ENCODE data around the gene LRRN2. TPM values are rescaled to one million over a fixed set of nuclear protein-coding genes. Genes with fewer than 3 reads are reported as not detected.

Gene LRRN2
- total and polyA plus RNA-seq, 9 of the 15 experiments (the other 6 are each of a cell fraction or from before 2014, with no cell fraction given): 0.05 TPM; not detected in 8

GRCh38 chr1:204645251-204645650, 40.3 kb downstream of the LRRN2 start:
- H3K27ac ChIP-seq (ENCODE audit: extremely low read depth, low read depth, low read length): no peak overlapping the region
- in situ Hi-C loops (cut with MboI): no loop called here
- H3K4me1 ChIP-seq (replicated peaks in 1 of 2; ENCODE audit: control insufficient read depth in 2 of 2, insufficient read depth in 2 of 2, low read length in 2 of 2): peaks cover 0 to 5% of the 10 kb centered on the region in 2 experiments; a peak in 3 of 5 replicates
- FAIRE-seq: no peak
- peaks cover 19 to 33% of the 10 kb centered on the region in 2 experiments; a peak in 4 of 5 replicates for H3K27me3 ChIP-seq (ENCODE audit: control insufficient read depth in 2 of 2, insufficient read depth in 2 of 2, low read length in 2 of 2)
- ChIA-PET CTCF (ENCODE audit: low intra/inter-chr PET ratio) (no interaction called here), POLR2A (interaction anchor here (1.0 to 2.2 kb wide), 2 partner anchors 8 to 29 kb away, joined by 3 to 10 read pairs; no protein-coding TSS in a partner anchor)
- no peak overlapping the region for H3K9ac ChIP-seq (ENCODE audit: insufficient read depth in 1 of 2, low read depth in 2 of 2, low read length in 2 of 2)
- 0 out of 2 replicates have a peak, but pooled peaks cover 2% of the 10 kb centered on the region for H4K20me1 ChIP-seq (replicated peaks; ENCODE audit: control insufficient read depth, insufficient read depth, low read length)
- H3K36me3 ChIP-seq (ENCODE audit: control insufficient read depth, insufficient read depth, low read length): no peaks in the 10 kb centered on the region
- H3K9me1 ChIP-seq (ENCODE audit: control insufficient read depth, insufficient read depth, low read length): peaks cover 5% of the 10 kb centered on the region
- no peaks in the 10 kb centered on the region for H3K9me3 ChIP-seq (replicated peaks; ENCODE audit: control insufficient read depth, insufficient read depth, low read depth, low read length)
- intact Hi-C loops (cut with micrococcal nuclease): no loop called here
- ATAC-seq: no peak
- no peak overlapping the region for H3K4me3 ChIP-seq
- H3K79me2 ChIP-seq (ENCODE audit: control insufficient read depth, insufficient read depth, low read length): no peaks in the 10 kb centered on the region
- TF ChIP-seq PTRF (tag; IDR thresholded peaks at IDR 0.05): no peak
- TF ChIP-seq MYNN (IDR thresholded peaks at IDR 0.05): no peak
- TF ChIP-seq MYNN (CRISPR knock-in tag; IDR thresholded peaks at IDR 0.05): no peak
- TF ChIP-seq HOMEZ (CRISPR knock-in tag; IDR thresholded peaks at IDR 0.05): no peak
- TF ChIP-seq NFE2L1 (tag; IDR thresholded peaks at IDR 0.05; ENCODE audit: borderline replicate concordance, low read depth): no peak
- TF ChIP-seq ARNT (IDR thresholded peaks at IDR 0.05): no peak
- no peak for TF ChIP-seq HNRNPH1 (optimal IDR thresholded peaks at IDR 0.05; ENCODE audit: low read depth, low read length)
- no peak for TF ChIP-seq SAFB2 (IDR thresholded peaks at IDR 0.05; ENCODE audit: borderline replicate concordance, low read depth, low read length, severe bottlenecking)
- TF ChIP-seq U2AF1 (optimal IDR thresholded peaks at IDR 0.05; ENCODE audit: low read depth, low read length): no peak
- no peak for TF ChIP-seq BRCA1 (IDR thresholded peaks at IDR 0.05)
- TF ChIP-seq BRCA1 (CRISPR knock-in tag; IDR thresholded peaks at IDR 0.05): no peak
- TF ChIP-seq RFX1 (IDR thresholded peaks at IDR 0.05): no peak
- no peak for TF ChIP-seq YY1 (IDR thresholded peaks at IDR 0.05; ENCODE audit: borderline replicate concordance in 1 of 3, control insufficient read depth in 1 of 3, extremely low read depth in 1 of 3, insufficient read depth in 3 of 3, insufficient read length in 1 of 3, insufficient replicate concordance in 2 of 3, low read depth in 1 of 3, low read length in 2 of 3)
- no peak for TF ChIP-seq MED1 (CRISPR knock-in tag; IDR thresholded peaks at IDR 0.05; ENCODE audit: borderline replicate concordance)
- no peak for TF ChIP-seq GTF2E2 (tag; IDR thresholded peaks at IDR 0.05)
- no peak for TF ChIP-seq SIN3B (IDR thresholded peaks at IDR 0.05; ENCODE audit: low read depth)
- 25% methylated on average over 3 of the region's 3 CpGs for WGBS (ENCODE audit: insufficient coverage, low coverage, missing lambda C conversion rate)
- H3K4me2 ChIP-seq (ENCODE audit: insufficient read depth, low read length): no peak overlapping the region
- no peak overlapping the region for H2AFZ ChIP-seq (ENCODE audit: low read depth, low read length)
- DNase-seq (ENCODE audit: extremely low read depth in 1 of 4, low spot score in 3 of 4): no peak
- no TSS peak for BruUV-seq (replicated peaks)

Measured in K562 (cell line).